Natural killer cell (primary cell): Measurements from ENCODE around the gene CFAP251. TPM values are rescaled to one million over a fixed set of nuclear protein-coding genes. Genes with fewer than 3 reads are reported as not detected.

ENCODE experiments used
- ATAC-seq, 3 donors: fragments of 150-1000 bp in 2 of 3; fragments of 200-7000 bp in 1 of 3; cut with Tn5 transposase; 1 replicate in 1 of 3; 2 replicates in 2 of 3; pipeline ENCODE4 v1.10.0; 2021; ENCODE audit warnings: mild to moderate bottlenecking in 2 of 3, moderate library complexity in 2 of 3
- DNase-seq, 2 donors: peaks; one replicate each; pipeline versions ENCODE4 v3.0.0 to v3.0.0-alpha.2; 2013 to 2021; ENCODE audit warnings: mixed read lengths in 1 of 2
- H3K27ac ChIP-seq: one replicate; pipeline ENCODE4 v1.5.1; 2013; ENCODE audit warnings: mild to moderate bottlenecking, low read length
- H3K27me3 ChIP-seq: one replicate; pipeline ENCODE4 v1.6.1; 2013; ENCODE audit warnings: low read length; ENCODE audit not compliant: control insufficient read depth, insufficient read depth
- H3K36me3 ChIP-seq: one replicate; pipeline ENCODE4 v1.6.1; 2013; ENCODE audit warnings: low read length; ENCODE audit not compliant: control insufficient read depth, insufficient read depth
- H3K4me1 ChIP-seq: one replicate; pipeline ENCODE4 v1.6.1; 2013; ENCODE audit warnings: low read length; ENCODE audit not compliant: control insufficient read depth, insufficient read depth
- H3K4me3 ChIP-seq: one replicate; pipeline ENCODE4 v1.5.1; 2013; ENCODE audit warnings: low read length
- H3K9me3 ChIP-seq: one replicate; pipeline ENCODE4 v1.6.1; 2013; ENCODE audit warnings: low read length; ENCODE audit not compliant: control insufficient read depth, insufficient read depth
- H3K27ac Mint-ChIP-seq, 2 donors: one replicate each; pipeline ENCODE4 v1.8.0; 2022; ENCODE audit warnings: mild to moderate bottlenecking in 2 of 2, mixed read lengths in 2 of 2, moderate library complexity in 1 of 2
- H3K27me3 Mint-ChIP-seq, 2 donors: one replicate each; pipeline ENCODE4 v1.8.0; 2022; ENCODE audit warnings: low read depth in 2 of 2, mixed read lengths in 2 of 2
- H3K36me3 Mint-ChIP-seq: one replicate; pipeline ENCODE4 v1.8.0; 2022; ENCODE audit warnings: mixed read lengths
- H3K4me1 Mint-ChIP-seq, 2 donors: one replicate each; pipeline ENCODE4 v1.8.0; 2022; ENCODE audit warnings: mixed read lengths in 2 of 2
- H3K4me3 Mint-ChIP-seq: one replicate; pipeline ENCODE4 v1.8.0; 2022; ENCODE audit warnings: mild to moderate bottlenecking, moderate library complexity, mixed read lengths
- H3K9me3 Mint-ChIP-seq, 2 donors: one replicate each; pipeline ENCODE4 v1.8.0; 2022; ENCODE audit warnings: mixed read lengths in 2 of 2
- CTCF ChIP-seq: fragments of 200-600 bp; IDR thresholded peaks from one replicate; pipeline ENCODE4 v1.8.0; 2022; ENCODE audit warnings: antibody characterized with exemption
- WGBS: methylation state at CpG from one replicate; pipeline ENCODE4 v1.1.7; 2013; ENCODE audit warnings: missing lambda C conversion rate; ENCODE audit not compliant: insufficient coverage; 5-methylcytosine and 5-hydroxymethylcytosine counted together
- intact Hi-C: fragments of 100-400 bp; cut with micrococcal nuclease; formaldehyde crosslinking; loops from one replicate; pipeline ENCODE4 v1.14.2; 2022
- total RNA-seq, 4 donors: library from RNA; stranded (reverse); fragments of 120-200 nt in 1 of 4; gene quantifications; one replicate each; pipeline versions ENCODE4 v1.2.3 to v1.2.4, GENCODE V29; 2013 to 2022

CFAP251 gene
- total RNA-seq, 3 donors from 2014 or later (not counting 1 experiment from before 2014, with no cell fraction given): 0.59 to 0.80 (median 0.59) TPM

- Mint-ChIP-seq H3K4me1 (no peaks in the 10 kb centered on the region), H3K27me3 (no peaks in the 10 kb centered on the region), H3K27ac (no peak overlapping the region), H3K9me3 (no peaks in the 10 kb centered on the region), H3K4me3 (no peak overlapping the region), H3K36me3 (no peaks in the 10 kb centered on the region)
- no peak for DNase-seq
- intact Hi-C loops: no loop called here
- no peak for ATAC-seq
- TF ChIP-seq CTCF: no peak
- WGBS: 90% methylated on average over 4 of the region's 4 CpGs
- Histone ChIP-seq H3K36me3 (no peaks in the 10 kb centered on the region), H3K9me3 (no peaks in the 10 kb centered on the region), H3K4me3 (no peak overlapping the region), H3K4me1 (no peaks in the 10 kb centered on the region), H3K27ac (no peak overlapping the region), H3K27me3 (no peaks in the 10 kb centered on the region)
Observed at GRCh38 chr12:121953117-121953692, 34.8 kb downstream of the CFAP251 start.

GRCh38 chr12:121953695-121954094, 35.3 kb downstream of the CFAP251 start:
- H3K9me3 Mint-ChIP-seq: no peaks in the 10 kb centered on the region
- ATAC-seq (no peak), DNase-seq (no peak)
- H3K27me3 Mint-ChIP-seq: no peaks in the 10 kb centered on the region
- H3K4me1 Mint-ChIP-seq: no peaks in the 10 kb centered on the region
- H3K36me3 Mint-ChIP-seq: no peaks in the 10 kb centered on the region
- H3K36me3 ChIP-seq: no peaks in the 10 kb centered on the region
- H3K4me3 Mint-ChIP-seq: no peak overlapping the region
- no peak overlapping the region for H3K4me3 ChIP-seq
- H3K4me1 ChIP-seq: no peaks in the 10 kb centered on the region
- TF ChIP-seq CTCF: no peak
- intact Hi-C loops: no loop called here
- no peaks in the 10 kb centered on the region for H3K27me3 ChIP-seq
- 100% methylated on average over 1 of the region's 3 CpGs for WGBS
- no peak overlapping the region for H3K27ac ChIP-seq
- no peak overlapping the region for H3K27ac Mint-ChIP-seq
- no peaks in the 10 kb centered on the region for H3K9me3 ChIP-seq

- no peak overlapping the region for H3K27ac Mint-ChIP-seq
- Histone ChIP-seq H3K4me1 (no peaks in the 10 kb centered on the region), H3K4me3 (no peak overlapping the region), H3K36me3 (no peaks in the 10 kb centered on the region), H3K27ac (no peak overlapping the region), H3K9me3 (no peaks in the 10 kb centered on the region), H3K27me3 (no peaks in the 10 kb centered on the region)
- H3K4me1 Mint-ChIP-seq: no peaks in the 10 kb centered on the region
- DNase-seq (no peak), ATAC-seq (no peak)
- H3K4me3 Mint-ChIP-seq: no peak overlapping the region
- 85% methylated on average over 13 of the region's 13 CpGs for WGBS
- intact Hi-C loops: no loop called here
- no peaks in the 10 kb centered on the region for H3K27me3 Mint-ChIP-seq
- no peaks in the 10 kb centered on the region for H3K9me3 Mint-ChIP-seq
- H3K36me3 Mint-ChIP-seq: no peaks in the 10 kb centered on the region
- no peak for TF ChIP-seq CTCF
Observed at GRCh38 chr12:121955258-121956237, 37.2 kb downstream of the CFAP251 start.
